GM18873 (cell line): ENCODE measurements around the gene KIAA0319L.
A peak's percentile ranks its signal among the peaks of the same experiment; 100 is the strongest.

ENCODE experiments used
- ATAC-seq: cut with Tn5 transposase; IDR thresholded peaks from one replicate; pipeline ENCODE4 v1.9.1; 2021; ENCODE audit warnings: mild to moderate bottlenecking, moderate library complexity, moderate number of reproducible peaks; ENCODE audit not compliant: unreplicated experiment, low FRiP score

Gene KIAA0319L

GRCh38 chr1:35564037-35564883, 7.1 kb upstream of the KIAA0319L start:
- no peak for ATAC-seq

GRCh38 chr1:35563166-35563565, 6.0 kb upstream of the KIAA0319L start:
- no peak for ATAC-seq

- no peak for ATAC-seq
These were observed 4.9 kb upstream of the KIAA0319L start for GRCh38 chr1:35561972-35562680.

GRCh38 chr1:35561297-35561971, 4.2 kb upstream of the KIAA0319L start:
- ATAC-seq, result no peak

DNA sequence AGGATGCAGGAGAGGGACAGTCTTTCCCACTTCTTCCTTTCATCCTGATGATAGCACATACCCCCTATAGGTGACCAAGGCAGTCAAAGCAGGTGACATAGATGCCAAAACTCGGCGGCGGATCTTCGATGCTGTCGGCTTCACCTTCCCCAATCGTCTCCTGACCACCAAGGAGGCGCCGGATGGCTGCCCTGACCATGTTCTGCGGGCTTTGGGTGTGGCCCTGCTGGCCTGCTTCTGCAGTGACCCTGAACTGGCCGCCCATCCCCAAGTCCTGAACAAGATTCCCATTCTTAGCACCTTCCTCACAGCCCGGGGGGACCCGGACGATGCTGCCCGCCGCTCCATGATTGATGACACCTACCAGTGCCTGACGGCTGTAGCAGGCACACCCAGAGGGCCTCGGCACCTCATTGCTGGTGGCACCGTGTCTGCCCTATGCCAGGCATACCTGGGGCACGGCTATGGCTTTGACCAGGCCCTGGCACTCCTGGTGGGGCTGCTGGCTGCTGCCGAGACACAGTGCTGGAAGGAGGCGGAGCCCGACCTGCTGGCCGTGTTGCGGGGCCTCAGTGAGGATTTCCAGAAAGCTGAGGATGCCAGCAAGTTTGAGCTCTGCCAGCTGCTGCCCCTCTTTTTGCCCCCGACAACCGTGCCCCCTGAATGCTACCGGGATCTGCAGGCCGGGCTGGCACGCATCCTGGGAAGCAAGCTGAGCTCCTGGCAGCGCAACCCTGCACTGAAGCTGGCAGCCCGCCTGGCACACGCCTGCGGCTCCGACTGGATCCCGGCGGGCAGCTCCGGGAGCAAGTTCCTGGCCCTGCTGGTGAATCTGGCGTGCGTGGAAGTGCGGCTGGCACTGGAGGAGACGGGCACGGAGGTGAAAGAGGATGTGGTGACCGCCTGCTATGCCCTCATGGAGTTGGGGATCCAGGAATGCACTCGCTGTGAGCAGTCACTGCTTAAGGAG, 3.3 kb upstream of the KIAA0319L start:
- ATAC-seq, result no peak

DNA sequence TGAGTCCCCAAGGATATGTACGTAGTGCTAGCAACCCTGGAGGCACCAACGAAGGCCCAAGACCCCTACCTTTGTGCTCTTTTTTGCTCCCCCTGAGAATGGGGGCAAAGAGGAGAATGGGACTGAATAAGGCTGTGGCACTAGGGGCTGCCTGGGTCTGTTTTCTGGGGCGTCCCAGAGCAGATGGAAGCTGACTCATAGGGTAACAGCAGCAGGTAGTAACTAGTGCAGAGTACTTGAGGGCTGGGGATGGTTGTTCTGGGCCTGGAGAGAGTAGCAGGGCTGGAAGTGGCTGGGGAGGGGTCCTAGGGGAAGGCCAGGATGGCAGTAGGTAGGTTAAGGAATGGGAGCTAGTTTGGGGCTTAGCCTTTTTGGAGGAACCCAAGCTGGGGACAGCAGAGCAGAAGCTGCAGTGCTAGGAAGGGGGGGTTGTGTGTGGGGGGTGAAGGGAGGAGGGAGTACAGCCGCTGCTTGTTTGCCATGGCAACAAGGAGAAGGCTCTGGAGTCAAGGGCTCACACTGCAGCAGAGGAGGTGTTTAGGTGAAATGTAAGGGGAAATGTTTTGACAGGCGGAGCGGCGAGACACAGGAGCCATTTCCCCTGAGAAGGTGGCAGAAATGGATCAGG, 2.2 kb upstream of the KIAA0319L start:
- no peak for ATAC-seq

GRCh38 chr1:35558374-35559316, 1.4 kb upstream of the KIAA0319L start:
- no peak for ATAC-seq

DNA sequence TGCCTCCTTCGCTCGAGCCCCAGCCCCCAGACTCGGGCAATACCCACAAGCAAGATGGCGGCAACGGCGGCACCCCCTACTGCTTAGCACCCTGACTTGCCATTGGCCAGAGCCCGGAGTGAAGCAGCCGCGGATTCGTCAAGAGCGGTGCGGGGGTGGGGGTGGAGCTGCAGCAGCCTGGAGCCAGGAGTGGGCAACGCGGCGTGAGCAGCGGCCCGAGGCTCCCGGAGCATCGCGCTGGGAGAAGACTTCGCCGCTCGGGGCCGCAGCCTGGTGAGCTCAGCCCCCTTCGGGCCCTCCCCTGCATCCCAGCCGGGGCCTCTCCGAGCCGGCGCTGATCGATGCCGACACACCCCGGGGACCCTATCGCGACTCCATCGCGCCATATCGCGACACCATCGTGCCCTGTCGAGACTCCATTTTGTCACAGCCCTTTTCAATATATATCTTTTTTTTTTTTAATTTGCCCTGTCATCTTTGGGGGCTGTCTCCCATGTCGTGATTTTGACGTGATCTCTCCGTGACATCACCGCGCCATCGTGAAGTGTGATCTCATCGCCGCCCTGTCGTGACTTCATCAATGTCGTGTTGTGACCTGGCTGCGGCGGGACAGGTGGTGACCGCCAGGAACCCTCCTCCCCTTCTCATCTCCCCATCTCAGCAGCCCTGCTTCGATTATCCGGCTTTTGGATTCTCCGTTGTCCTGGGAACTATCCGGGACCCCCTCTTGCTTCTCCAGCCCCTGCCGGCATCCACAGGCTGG, 589 bp upstream of the KIAA0319L start, which contains the start of gene NCDN:
Gene NCDN, plus strand, starts transcription at position 189 of the 763 bp plus-strand sequence. Its CDS starts 392 bp downstream, at position 581.
- peak; percentile 76 for ATAC-seq

DNA sequence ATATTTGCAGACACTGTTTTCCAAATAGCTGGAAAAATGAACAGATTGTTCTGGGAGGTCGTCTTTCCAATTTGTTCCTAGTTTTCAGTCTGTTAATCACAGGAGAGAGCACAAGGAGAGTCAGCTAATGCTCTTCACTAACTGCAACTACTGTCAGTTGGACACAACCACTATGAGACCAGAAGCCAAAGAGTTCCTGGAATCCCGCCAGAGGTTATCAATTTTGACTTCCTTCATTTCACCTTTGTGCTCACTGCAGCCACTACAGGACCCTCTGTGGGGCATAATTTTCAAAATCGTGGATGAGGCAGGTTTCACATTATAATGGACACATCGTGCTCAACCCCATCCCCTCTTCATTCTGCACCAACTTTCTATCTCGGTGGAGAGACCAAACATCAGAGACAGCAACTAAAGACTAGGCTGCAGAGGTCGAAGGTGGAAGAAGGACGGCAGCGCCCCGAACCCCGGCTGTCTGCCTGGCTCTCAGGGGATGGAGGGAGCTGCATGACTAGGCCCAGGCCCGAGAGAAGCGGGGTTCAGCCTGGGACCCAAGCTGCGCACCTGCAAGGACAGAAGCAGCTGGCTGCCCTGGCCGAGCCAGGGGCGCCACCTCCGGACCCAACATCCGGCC, 602 bp downstream of the KIAA0319L start:
- ATAC-seq, result no peak

DNA sequence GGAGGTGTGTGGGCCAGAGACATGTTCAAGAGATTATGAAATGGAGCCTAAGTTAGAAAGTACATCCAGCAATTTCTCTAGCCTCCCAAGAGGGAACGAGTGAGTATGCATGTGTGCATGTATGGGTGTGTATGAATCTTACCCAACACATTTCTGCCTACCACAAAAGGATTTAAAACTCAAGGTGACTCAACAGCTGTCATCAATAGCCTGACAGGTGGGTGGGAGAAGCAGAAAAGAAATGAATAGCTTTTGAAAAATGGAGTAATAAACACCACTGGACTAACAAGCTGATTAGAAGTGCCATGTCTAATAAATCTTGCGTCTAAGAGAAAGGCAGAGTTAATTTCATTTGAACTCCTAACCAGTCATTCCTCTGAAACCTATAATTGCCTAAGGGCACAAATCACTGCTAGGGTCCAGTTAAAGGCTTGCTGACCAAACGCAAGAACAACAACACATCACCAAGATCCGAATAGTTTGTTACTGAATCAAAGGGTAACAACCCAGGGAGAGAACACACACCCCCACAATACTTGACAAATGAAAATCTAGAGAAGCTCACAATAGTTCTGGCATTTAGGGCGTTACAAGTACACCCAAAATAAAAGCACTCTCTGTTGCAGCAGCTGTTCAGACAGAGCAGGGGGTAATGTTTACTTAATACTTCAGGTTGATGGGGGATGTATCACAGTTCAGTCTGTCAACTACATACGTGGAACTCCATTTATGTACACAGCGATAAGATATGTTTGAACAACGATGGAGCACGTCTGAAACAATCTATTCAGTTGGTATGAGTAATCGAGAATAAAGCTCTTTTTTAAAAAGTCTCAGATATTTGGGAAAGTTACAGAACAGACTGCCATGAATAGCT, 1.4 kb downstream of the KIAA0319L start:
- ATAC-seq, result no peak

GRCh38 chr1:35555212-35555584, 2.0 kb downstream of the KIAA0319L start:
- no peak for ATAC-seq

GRCh38 chr1:35554266-35555211, 2.7 kb downstream of the KIAA0319L start:
- ATAC-seq, result no peak

DNA sequence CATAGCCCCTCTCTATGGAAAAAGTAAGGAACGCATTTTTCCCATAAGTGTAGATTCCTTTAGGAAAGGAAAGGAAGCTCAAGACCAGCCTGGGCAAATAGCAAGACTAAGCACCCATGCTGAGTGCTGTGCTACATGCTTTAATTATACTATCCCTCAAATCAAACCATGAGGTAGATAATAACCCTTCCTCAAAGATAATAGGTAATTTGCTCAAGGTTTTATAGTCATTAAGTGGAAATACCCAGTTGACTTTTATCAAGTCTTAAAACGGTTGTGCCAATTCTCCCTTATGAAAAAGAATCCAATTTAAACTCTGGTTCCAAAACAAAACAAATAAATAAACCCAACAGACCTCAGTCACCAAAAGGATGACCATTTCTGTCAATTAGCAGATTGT, 3.4 kb downstream of the KIAA0319L start:
- no peak for ATAC-seq

DNA sequence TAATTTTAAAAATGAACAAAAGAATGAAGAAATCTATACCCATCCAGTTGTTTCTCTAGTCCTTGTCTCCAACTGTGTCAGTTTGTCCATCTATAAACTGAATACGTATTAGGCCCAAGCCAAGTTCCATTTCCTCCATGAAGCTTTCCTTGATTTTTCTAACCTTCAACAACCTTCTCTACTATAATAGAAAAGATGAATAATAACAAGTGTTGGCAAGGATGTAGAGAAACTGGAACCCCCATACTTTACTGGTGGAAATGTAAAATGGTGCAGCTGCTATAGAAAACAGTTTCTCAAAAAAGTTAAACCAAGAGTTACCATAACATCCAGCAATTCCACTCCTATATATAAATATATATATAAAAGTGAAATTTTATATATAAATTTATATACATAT, 10.6 kb downstream of the KIAA0319L start:
- no peak for ATAC-seq

- ATAC-seq, result no peak
These were observed 12.2 kb downstream of the KIAA0319L start for GRCh38 chr1:35544976-35545375.
